SK-N-MC (cell line): Measurements from ENCODE around the gene CDK2AP2.

ENCODE experiments used
- EZH2 ChIP-seq: fragments of 200-600 bp; sonication (generic); IDR thresholded peaks from one replicate; pipeline ENCODE4 v1.6.1; 2017; ENCODE audit warnings: antibody characterized with exemption
- FOXP2 ChIP-seq: optimal IDR thresholded peaks from 2 replicates; pipeline ENCODE3; 2011; ENCODE audit warnings: mild to moderate bottlenecking, moderate library complexity; ENCODE audit not compliant: insufficient read depth; ENCODE audit errors: extremely low read length, control extremely low read depth
- POLR2AphosphoS5 ChIP-seq: IDR thresholded peaks from 2 replicates; pipeline ENCODE4 v1.6.1; 2012; ENCODE audit warnings: mild to moderate bottlenecking, low read depth, low read length, borderline replicate concordance

DNA sequence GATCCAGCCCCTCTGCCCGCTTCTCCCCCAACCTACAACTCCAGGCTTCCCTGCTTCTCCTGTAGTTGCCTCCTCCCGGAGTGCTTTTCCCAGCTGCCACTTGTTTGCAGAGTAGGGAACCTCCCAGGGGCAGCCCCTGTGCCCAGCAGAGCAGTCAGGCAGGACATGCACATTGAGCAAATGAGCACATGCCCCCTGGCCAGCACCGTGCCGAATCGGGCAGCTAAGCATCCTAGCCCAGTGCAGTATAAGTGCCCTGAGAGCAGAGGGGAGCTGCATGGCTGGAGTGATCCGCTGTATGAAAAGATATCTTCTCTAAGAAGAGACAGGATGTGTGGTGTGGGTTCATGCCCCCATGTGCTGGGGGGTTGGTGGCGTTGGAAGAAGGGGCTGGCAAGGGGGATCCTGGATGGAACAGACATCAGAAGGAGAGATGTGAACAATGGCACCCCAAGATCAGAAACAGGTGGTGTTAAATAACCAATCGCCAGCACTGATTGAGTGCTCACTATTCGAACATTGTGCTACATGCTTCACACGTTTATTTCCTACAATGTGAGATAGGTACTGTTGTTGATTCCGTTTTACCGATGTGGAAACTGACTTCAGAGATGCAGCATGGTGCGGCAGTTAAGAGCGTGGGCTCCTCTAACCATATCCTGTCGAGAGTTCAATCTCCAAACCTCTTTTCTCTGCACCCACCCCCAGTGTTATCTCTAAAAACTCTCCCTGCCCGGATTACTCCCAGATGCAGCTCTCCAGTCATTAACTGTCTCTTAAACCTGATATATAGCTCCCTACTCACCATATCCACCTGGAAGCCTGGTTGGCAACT, 23.9 kb downstream of the CDK2AP2 start:
- TF ChIP-seq EZH2: no peak
- no peak for TF ChIP-seq POLR2AphosphoS5
- TF ChIP-seq FOXP2: no peak
